CD4-positive, alpha-beta T cell treated with Interleukin-17A for 4 hours (primary cell): ENCODE measurements around the gene SPANXB1.
"Not testable (repeated sequence)": the region's sequence is repeated elsewhere in the genome, so short reads cannot be mapped to it uniquely, and the experiment has no call there.

Experiments used
- DNase-seq: peaks from one replicate; pipeline ENCODE4 v3.0.0-alpha.2; 2020; ENCODE audit warnings: mixed read lengths

Gene SPANXB1

GRCh38 chrX:141002568-141002967, at the start of gene SPANXB1:
Gene SPANXB1 (plus strand): TSS chrX:141002594. CDS start chrX:141002694, 100 bp downstream.
- not testable (repeated sequence) for DNase-seq

- DNase-seq: no peak
These were observed 35.4 kb upstream of the SPANXB1 start for GRCh38 chrX:140967036-140967435.

- DNase-seq: no peak
These were observed 31.1 kb upstream of the SPANXB1 start for GRCh38 chrX:140971099-140971795.

GRCh38 chrX:140975472-140975871, 26.9 kb upstream of the SPANXB1 start:
- DNase-seq: no peak

- DNase-seq: no peak
These were observed 22.1 kb upstream of the SPANXB1 start for GRCh38 chrX:140980271-140980670.

GRCh38 chrX:140983730-140984129, 18.7 kb upstream of the SPANXB1 start:
- no peak for DNase-seq

GRCh38 chrX:141005243-141005642, 2.8 kb downstream of the SPANXB1 start:
- DNase-seq: not testable (repeated sequence)

- DNase-seq: not testable (repeated sequence)
These were observed 41.9 kb downstream of the SPANXB1 start for GRCh38 chrX:141044246-141044645.

GRCh38 chrX:141049878-141050277, 47.5 kb downstream of the SPANXB1 start:
- not testable (repeated sequence) for DNase-seq

GRCh38 chrX:141052098-141052497, 49.7 kb downstream of the SPANXB1 start:
- DNase-seq: not testable (repeated sequence)
